Gastrocnemius medialis (tissue), 4 donors: Measurements from ENCODE around the gene WDR46. TPM values are rescaled to one million over a fixed set of nuclear protein-coding genes. Genes with fewer than 3 reads are reported as not detected.

Experiments used
- ATAC-seq, 2 donors: fragments of 150-250 bp; one replicate each; pipeline ENCODE4 v1.9.1; 2016
- DNase-seq, 2 donors: peaks; one replicate each; pipeline ENCODE4 v3.0.0-alpha.2; 2019
- H3K27ac ChIP-seq, 4 donors: fragments of 200-600 bp; sonication (generic); 1 replicate in 1 of 4; 2 replicates in 3 of 4; pipeline ENCODE4 v1.5.1; 2016 to 2018; ENCODE audit warnings: mild to moderate bottlenecking in 2 of 4, moderate library complexity in 1 of 4
- H3K27me3 ChIP-seq, 3 donors: fragments of 200-600 bp; sonication (generic) in 2 of 3; 1 replicate in 1 of 3; 2 replicates in 2 of 3; pipeline versions ENCODE4 v1.5.1 to v1.6.0; 2016 to 2019; ENCODE audit warnings: mild to moderate bottlenecking in 1 of 3, moderate library complexity in 1 of 3
- H3K36me3 ChIP-seq, 2 donors: fragments of 200-600 bp; sonication (generic) in 1 of 2; one replicate each; pipeline ENCODE4 v1.5.1; 2017 to 2018
- H3K4me1 ChIP-seq, 2 donors: fragments of 200-600 bp; sonication (generic) in 1 of 2; one replicate each; pipeline ENCODE4 v1.5.1; 2016 to 2017; ENCODE audit warnings: mild to moderate bottlenecking in 2 of 2
- H3K4me3 ChIP-seq, 4 donors: fragments of 200-600 bp; sonication (generic) in 3 of 4; 1 replicate in 1 of 4; 2 replicates in 3 of 4; pipeline ENCODE4 v1.5.1; 2016 to 2019; ENCODE audit warnings: mild to moderate bottlenecking in 2 of 4
- H3K9me3 ChIP-seq, 3 donors: fragments of 200-600 bp; sonication (generic) in 2 of 3; 1 replicate in 1 of 3; 2 replicates in 2 of 3; pipeline ENCODE4 v1.5.1; 2016 to 2019
- CTCF ChIP-seq, 5 experiments: fragments of 450-650 bp in 3 of 5; fragments of 200-600 bp in 2 of 5; sonication (generic) in 2 of 5; IDR thresholded peaks in 4 of 5; conservative IDR thresholded peaks in 1 of 5; 1 replicate in 4 of 5; 2 replicates in 1 of 5; pipeline ENCODE4 v1.5.1; 2016 to 2019; ENCODE audit warnings: antibody characterized with exemption in 5 of 5, mild to moderate bottlenecking in 3 of 5, moderate library complexity in 3 of 5
- POLR2A ChIP-seq, 2 donors: fragments of 450-650 bp; IDR thresholded peaks; one replicate each; pipeline ENCODE4 v1.6.1; 2017; ENCODE audit warnings: antibody characterized with exemption in 2 of 2, mild to moderate bottlenecking in 2 of 2, moderate library complexity in 2 of 2
- in situ Hi-C, 4 donors: fragments of 200-750 bp; cut with MboI; loops; one replicate each; pipeline versions ENCODE4 v1.15.0 to v1.8.0; 2017; ENCODE audit warnings: low sequenced_read_pairs in 4 of 4
- intact Hi-C: fragments of 100-400 bp; cut with DNase I; formaldehyde crosslinking; loops from one replicate; pipeline ENCODE4 v1.15.1; 2023; ENCODE audit warnings: low total_unique reads
- total RNA-seq, 4 donors: library from RNA; depleted of rRNA; stranded (reverse); fragments of >200 nt; gene quantifications; one replicate each; pipeline versions ENCODE4 v1.1.0 to v1.2.3, GENCODE V29; 2016

WDR46 gene
- total RNA-seq, 4 donors from 2014 or later = 34.5 to 57.3 (median 49.1) TPM

DNA sequence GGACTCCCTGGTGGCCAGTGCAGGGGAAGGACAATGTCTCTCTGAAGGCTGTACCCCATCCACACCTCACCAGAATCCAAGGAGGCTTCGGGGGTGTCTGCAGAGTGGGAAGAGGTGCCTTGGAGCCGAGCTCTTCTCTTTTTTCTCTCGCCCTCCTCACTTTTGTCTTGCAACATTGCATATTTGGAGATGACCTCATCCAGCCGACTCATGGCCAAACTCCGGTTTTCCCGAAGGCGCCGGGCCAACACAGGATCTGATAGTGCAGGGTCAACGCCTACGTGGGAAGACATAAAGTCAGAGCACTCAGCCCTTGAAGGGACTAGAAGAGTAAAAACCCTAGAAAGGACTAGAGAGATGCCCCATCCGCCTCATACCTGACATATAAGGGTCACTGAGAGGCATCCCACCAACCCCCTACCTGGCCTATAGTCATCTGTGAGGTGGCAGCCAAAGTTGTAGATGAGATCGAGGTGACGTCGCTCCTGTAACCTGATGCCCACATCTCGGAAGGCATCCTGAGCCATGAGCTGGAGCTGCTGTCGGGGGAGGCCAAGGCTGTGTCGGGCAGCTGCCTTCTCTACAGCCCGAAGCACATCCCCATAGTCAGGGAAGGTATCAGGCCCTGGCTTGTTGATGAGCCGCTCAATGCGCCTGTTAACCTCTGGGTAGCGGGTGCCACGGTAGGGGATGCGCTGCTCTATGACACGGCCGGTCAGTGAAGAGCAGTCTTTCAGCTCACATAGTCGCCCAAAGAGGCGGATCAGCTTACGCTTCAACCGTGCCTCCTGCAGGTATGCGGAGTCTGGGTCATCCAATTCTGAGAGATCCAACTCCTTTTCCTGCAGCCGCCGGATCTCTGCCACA is 31.5 kb upstream of the WDR46 start:
- peak overlapping the region; percentile 31 to 84 (median 54) for H3K27ac ChIP-seq
- in situ Hi-C loops (no loop called here), intact Hi-C loops (no loop called here)
- peaks cover 0 to 30% of the 10 kb centered on the region in 2 donors for H3K36me3 ChIP-seq
- no peak overlapping the region for H3K4me3 ChIP-seq
- H3K27me3 ChIP-seq = no peaks in the 10 kb centered on the region
- TF ChIP-seq POLR2A (IDR thresholded peaks at IDR 0.05) (no peak), CTCF (IDR thresholded peaks at IDR 0.05 in 4 of 5, conservative IDR thresholded peaks at IDR 0.05 in 1 of 5) (no peak)
- ATAC-seq (no peak), DNase-seq (peak in 1 of 2 donors; percentile 57)
- H3K4me1 ChIP-seq = peaks cover 43 to 56% of the 10 kb centered on the region in 2 donors
- no peaks in the 10 kb centered on the region for H3K9me3 ChIP-seq

DNA sequence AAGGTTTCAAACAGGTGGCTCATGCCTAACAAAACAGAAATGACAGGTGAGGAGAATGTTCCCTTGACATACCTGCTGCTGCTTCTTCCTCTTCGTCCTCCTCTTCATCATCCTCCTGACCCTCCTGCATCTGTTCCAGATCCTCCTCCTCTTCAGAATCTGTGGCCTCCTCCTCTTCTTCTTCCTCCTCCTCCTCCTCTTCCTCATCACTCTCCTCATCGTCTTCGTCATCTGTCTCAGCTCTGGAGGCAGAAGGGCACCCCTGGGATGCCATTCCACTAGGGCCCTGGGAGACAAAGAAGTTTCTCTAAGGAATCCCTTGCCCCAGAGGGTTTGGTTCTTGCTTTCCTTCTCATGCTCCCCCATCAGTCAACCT is 30.9 kb upstream of the WDR46 start:
- Histone ChIP-seq H3K9me3 (no peaks in the 10 kb centered on the region), H3K27me3 (no peaks in the 10 kb centered on the region), H3K27ac (peak overlapping the region; percentile 31 to 84 (median 54)), H3K4me1 (peaks cover 43 to 62% of the 10 kb centered on the region in 2 donors), H3K36me3 (peaks cover 0 to 30% of the 10 kb centered on the region in 2 donors), H3K4me3 (no peak overlapping the region)
- DNase-seq (no peak), ATAC-seq (no peak)
- in situ Hi-C loops (no loop called here), intact Hi-C loops (loop anchor here (10.0 kb wide), 2 partner anchors 405 to 1145 kb away; partner anchors contain the start of genes AGPAT1 and RNF5)
- TF ChIP-seq POLR2A (IDR thresholded peaks at IDR 0.05) = no peak
- TF ChIP-seq CTCF (IDR thresholded peaks at IDR 0.05 in 4 of 5, conservative IDR thresholded peaks at IDR 0.05 in 1 of 5) = no peak

- H3K27ac ChIP-seq = peak overlapping the region; percentile 82 to 93 (median 90)
- no peaks in the 10 kb centered on the region for H3K27me3 ChIP-seq
- peaks cover 0 to 30% of the 10 kb centered on the region in 2 donors for H3K36me3 ChIP-seq
- ATAC-seq = no peak
- no peak for DNase-seq
- no peak for TF ChIP-seq CTCF (IDR thresholded peaks at IDR 0.05 in 4 of 5, conservative IDR thresholded peaks at IDR 0.05 in 1 of 5)
- TF ChIP-seq POLR2A (IDR thresholded peaks at IDR 0.05) = no peak
- intact Hi-C loops = loop anchor here (10.0 kb wide), 2 partner anchors 406 to 1144 kb away; partner anchors contain the start of genes AGPAT1 and RNF5
- H3K9me3 ChIP-seq = no peaks in the 10 kb centered on the region
- peaks cover 37 to 63% of the 10 kb centered on the region in 2 donors for H3K4me1 ChIP-seq
- peak overlapping the region; percentile 56 to 70 (median 64) for H3K4me3 ChIP-seq
- in situ Hi-C loops = no loop called here
Observed at GRCh38 chr6:33318426-33319073, 29.5 kb upstream of the WDR46 start.

- Histone ChIP-seq H3K27ac (peak within 1 kb of the TSS; percentile 82 to 93 (median 90)), H3K9me3 (no peaks in the 10 kb centered on the region), H3K36me3 (peaks cover 0 to 30% of the 10 kb centered on the region in 2 donors), H3K27me3 (no peaks in the 10 kb centered on the region), H3K4me1 (peaks cover 36 to 66% of the 10 kb centered on the region in 2 donors), H3K4me3 (peak within 1 kb of the TSS; percentile 56 to 70 (median 64))
- DNase-seq = peak; percentile 99 to 100
- ATAC-seq = peak; percentile 84 to 90
- in situ Hi-C loops (no loop called here), intact Hi-C loops (loop anchor here (1.0 to 10.0 kb wide), 4 partner anchors 19 to 1143 kb away; partner anchors contain the start of genes AGPAT1, BRD2 and RNF5)
- peak in 1 of 5 experiments; percentile 24 for TF ChIP-seq CTCF (IDR thresholded peaks at IDR 0.05 in 4 of 5, conservative IDR thresholded peaks at IDR 0.05 in 1 of 5)
- peak in 1 of 2 donors; percentile 56 for TF ChIP-seq POLR2A (IDR thresholded peaks at IDR 0.05)
Observed at GRCh38 chr6:33317669-33318425, 28.8 kb upstream of the WDR46 start, which contains the start of gene ZBTB22. Gene ZBTB22, minus strand, starts transcription at chr6:33317744. Its CDS starts 828 bp downstream, at chr6:33316916.
